CD4-positive, alpha-beta T cell treated with Interleukin-15 for 1 hour (primary cell): ENCODE data around the gene ADTRP.
A peak's percentile ranks its signal among the peaks of the same experiment; 100 is the strongest.
"Not testable (repeated sequence)": the region's sequence is repeated elsewhere in the genome, so short reads cannot be mapped to it uniquely, and the experiment has no call there.

ENCODE experiments used
- DNase-seq: peaks from one replicate; pipeline ENCODE4 v3.0.0-alpha.2; 2020

The ADTRP gene

DNA sequence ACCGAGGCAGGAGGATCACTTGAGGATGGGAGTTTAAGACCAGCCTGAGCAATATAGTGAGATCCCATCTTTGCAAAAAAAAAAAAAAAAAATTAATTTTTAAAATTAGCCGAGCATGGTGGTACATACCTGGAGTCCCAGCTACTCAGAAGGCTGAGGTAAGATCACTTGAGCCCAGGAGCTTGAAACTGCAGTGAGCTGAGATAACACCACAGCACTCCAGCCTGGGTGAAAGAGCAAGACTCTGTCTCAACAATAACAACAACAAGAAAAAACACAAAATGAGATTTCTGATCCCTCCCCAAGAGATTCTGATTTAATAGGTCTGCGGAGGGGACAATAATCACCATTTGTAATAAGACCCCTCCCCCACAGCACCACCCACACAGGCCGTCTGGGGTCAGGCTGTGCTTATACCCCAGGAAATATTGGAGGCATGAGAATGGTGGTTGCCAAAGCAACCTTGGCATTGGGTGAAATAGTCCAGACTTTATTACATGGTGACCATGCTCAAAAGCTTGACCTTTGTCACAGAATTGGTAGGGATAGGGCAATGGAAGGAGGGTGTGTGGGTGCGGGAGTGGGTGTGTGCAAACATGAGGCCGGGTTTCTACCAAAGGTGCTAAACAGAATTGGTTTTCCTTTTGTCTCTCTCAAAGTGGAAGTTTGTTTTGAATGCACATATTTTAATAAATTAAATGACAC is 24.4 kb upstream of the ADTRP start:
- no peak for DNase-seq

DNA sequence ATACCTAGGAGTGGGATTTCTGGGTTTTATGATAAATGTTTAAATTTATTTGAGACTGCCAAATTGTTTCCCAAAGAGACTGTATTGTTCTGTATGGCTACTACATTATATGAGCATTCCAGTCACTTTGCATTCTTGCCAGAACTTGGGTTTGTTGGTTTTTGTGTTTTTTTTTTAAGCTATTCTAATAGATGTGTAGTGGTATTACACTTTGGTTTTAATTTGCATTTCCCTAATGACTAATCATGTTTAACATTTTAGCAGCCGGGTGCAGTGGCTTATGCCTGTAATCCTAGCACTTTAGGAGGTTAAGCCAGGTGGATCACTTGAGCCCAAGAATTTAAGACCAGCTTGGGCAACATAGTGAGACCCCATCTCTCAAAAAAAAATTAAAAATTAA is 21.9 kb upstream of the ADTRP start:
- DNase-seq: not testable (repeated sequence)

GRCh38 chr6:11798538-11798937 is 19.9 kb upstream of the ADTRP start:
- no peak for DNase-seq

- no peak for DNase-seq
Observed at GRCh38 chr6:11798096-11798495, 19.5 kb upstream of the ADTRP start.

GRCh38 chr6:11796829-11797228 is 18.2 kb upstream of the ADTRP start:
- no peak for DNase-seq

DNA sequence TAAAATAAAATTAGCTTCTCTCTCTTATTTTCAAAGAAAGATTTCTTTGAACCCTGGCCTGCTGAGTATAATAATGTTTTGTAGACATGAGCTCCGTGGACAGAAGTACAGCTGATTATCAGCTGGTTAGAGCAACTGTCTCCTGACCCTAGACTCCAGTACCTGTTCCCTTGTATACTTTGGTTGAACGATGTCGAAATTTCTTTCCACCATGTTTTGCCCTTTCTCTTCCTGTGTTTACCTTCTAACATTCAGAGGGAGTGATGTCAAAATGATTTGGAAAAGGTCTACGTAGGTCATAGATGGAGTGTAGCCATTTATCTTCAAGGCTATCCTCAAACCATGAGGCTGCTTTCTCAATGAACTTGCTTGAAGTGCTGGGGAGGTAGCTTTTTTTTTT is 16.8 kb upstream of the ADTRP start:
- no peak for DNase-seq

GRCh38 chr6:11793277-11793676 is 14.7 kb upstream of the ADTRP start:
- no peak for DNase-seq

DNA sequence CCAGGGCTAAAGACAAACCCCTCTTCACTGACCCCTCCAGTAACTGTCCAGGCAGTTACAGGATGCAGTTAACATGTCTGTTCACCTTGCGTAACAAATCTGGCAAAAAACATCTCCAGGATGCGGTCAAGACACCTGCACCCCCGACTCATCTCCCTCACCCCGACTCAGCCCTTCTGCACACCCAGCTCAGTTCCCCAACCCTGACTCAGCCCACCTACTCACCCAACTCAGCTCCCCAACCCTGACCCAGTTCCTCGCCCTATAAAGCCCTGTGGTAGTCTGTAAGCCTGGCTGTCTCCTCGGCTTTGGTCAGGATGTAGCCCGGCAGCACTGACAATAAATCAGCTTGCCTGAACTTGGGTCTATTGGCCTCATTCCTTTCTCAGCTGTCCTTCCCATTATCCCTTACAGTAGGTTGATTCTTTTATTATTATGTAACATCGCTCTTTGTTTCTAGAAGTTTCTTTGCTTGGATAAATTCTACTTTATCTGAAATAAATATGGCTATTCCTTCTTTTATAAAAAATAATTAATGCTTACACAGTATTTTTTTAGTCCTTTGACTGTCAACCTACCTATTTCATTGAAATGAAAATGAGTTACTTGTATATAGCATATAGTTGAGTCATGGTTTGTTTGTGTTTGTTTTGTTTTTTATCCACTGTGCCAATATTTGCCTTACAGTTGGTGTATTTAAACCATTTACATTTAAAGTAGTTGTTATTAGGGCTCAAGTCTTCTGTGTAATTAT is 12.9 kb upstream of the ADTRP start:
- DNase-seq: no peak

DNA sequence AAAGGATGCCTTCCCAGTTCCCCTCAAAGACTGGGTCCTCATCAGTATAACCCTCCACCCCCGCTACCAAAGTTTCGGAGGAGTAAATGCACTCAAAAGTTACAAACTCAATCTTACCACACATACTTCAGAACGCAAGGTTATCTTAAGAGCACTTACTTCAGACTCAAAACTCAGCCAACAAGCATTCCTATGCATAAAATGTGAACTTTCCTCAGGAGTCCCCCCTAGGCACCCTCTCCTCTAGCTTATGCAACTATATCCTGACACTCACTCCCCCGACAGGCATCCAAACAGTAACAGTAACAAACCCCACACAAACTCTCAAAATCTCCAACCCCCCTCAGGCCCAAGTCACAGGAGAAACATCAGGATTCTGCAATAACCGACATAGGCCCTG is 11.1 kb upstream of the ADTRP start:
- no peak for DNase-seq

DNA sequence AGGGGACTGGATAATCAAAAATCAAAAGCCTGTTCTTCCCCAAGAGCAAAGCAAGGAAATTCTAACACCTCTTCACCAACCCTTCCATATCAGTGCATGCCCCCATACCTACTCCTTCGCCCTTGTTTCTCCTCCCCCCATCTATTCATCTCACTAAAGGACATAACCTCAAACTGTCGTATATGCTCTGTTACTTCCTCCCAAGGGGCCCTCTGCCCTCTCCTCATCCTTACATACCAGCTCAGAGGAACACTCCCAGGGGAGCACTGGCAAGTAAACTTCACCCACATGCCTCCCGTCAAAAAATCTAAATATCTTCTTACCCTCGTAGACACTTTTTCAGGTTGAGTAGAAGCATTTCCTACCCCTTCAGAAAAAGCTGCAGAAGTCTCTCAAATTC is 9.4 kb upstream of the ADTRP start:
- DNase-seq: no peak

DNA sequence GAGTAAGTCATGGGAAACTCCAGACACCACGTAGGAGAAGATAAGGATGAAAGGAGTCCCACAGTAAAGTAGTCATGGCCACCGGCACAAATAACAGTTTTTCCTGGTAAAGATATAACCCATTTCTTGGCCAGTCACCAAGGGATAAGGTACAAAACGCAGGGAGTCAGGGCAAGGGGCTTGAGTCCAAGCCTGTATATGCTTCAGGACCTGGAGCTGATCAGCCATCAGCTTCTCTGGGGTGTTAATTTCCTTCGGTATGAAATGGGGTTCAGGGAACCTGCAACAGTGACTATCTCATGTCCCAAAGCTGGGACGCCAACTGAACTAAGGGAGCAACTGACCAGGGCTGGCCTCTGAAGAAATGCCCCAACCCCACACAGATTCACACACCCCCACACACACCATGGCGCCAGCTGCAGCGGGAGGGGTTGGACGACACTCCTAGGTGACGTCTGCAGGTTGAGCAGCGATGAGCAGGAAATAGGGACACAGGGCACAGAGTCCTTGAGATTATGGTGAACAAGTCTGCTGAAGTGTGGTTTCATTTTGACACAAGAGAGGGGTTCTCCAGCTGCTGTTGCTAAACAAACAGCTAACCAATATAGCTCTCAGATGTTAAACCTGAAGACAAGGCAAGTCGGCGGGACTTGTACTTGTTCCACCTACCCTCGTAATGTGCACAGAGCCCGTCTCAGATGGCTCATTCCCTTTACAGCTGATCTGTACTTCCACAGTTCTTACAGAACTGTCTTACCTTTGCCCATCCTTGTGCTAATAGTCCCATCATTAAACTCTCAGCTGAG is 7.4 kb upstream of the ADTRP start:
- DNase-seq: no peak

DNA sequence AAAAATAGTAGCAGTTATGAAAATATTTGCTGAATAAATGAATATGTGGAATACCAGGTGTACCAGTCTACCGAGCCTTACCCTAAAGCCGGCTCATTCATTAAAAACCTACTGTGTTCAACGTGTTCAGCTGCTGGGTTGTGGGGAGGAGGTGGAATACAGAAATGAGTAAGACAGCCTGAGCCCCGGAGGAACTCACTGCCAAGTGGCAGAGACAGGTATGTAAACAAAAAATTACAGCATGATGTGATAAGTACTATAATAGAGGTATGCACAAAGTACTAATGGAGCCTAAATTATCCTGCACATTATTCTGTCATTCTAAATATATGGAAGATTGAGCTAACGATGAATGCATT is 6.8 kb upstream of the ADTRP start:
- DNase-seq: no peak

DNA sequence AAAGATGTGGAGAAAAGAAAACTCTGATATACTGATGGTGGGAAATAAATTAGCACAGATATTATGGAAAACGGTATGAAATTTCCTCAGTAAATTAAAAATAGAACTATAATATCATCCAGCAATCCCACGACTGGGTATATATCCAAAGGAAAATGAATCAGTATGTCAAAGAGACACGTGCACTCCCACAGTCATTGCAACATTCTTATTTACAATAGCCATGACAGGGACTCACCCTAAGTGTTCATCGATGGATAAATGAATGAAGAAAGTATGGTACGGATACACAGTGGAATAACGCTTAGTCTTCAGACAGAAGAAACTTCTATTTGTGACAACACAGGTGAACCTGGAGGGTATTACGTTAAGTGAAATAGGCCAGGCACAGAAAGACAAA is 5.7 kb upstream of the ADTRP start:
- no peak for DNase-seq

DNA sequence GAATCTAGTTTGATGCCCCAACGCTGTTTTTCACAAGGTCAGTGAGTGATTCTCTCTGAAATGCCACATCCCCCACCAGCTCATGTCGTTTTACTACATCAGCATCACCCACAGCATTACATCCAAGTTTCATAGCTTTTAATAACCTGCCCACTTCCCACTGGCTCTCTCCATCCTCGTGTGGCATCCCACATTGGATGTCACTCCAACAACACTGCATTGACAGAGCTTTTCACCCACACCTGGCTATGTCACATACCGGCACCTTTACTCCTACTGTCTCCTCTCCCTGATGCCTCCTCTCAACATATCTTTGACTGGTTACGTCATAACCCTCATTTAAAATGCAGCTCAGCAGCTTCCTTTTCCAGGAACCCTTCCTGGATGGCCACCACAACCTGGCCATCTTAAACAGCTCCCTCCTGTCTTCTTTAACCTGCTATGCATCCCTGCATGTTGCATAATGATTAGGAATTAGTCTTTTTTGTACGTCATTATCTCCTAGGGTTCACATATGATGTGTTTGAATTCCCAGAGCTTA is 5.0 kb upstream of the ADTRP start:
- no peak for DNase-seq

DNA sequence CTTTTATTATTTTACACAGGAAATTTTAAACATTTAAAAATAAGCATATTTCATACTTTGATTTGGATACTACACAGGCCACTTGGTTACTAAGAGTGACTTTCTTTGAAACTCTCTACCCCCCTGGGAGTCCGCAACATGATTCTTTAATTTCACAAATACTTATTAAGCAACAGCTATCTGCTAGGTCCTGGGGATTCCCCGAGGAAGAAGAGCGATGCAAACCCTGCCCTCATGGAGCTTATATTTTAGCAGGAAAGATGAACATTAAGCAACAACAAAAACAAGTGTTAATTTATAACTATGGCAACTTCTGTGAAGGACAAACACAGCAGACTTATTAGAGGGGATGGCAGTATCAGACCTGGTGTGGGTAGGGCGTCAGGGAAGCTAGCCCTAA is 3.9 kb upstream of the ADTRP start:
- no peak for DNase-seq

GRCh38 chr6:11780097-11780428 is 1.5 kb upstream of the ADTRP start:
- DNase-seq: no peak

- DNase-seq: peak; percentile 21
Observed at GRCh38 chr6:11779329-11780096, 910 bp upstream of the ADTRP start.

- no peak for DNase-seq
Observed at GRCh38 chr6:11778036-11778435, 567 bp downstream of the ADTRP start.

- DNase-seq: no peak
Observed at GRCh38 chr6:11775791-11776409, 2.7 kb downstream of the ADTRP start.

- peak; percentile 42 for DNase-seq
Observed at GRCh38 chr6:11774426-11774825, 4.2 kb downstream of the ADTRP start.

DNA sequence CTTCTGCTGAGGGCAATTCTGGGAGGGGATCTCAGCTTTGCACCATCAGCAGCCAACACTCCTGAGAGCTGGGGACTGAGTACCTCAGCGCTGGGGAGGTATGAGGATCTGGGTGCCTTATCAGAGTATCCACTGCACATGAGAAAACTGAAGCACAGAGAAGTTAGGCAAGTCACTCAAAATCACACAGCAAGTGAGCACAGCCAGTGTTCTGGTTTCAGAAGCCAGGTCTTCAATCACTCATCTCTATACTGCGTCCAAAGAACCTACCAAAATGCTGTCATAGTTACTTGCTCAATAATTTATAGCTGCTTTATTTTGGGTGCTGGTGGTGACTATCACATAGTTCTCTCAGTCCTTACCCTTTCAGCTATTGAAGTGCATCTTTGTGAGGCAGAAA is 5.0 kb downstream of the ADTRP start:
- DNase-seq: no peak

DNA sequence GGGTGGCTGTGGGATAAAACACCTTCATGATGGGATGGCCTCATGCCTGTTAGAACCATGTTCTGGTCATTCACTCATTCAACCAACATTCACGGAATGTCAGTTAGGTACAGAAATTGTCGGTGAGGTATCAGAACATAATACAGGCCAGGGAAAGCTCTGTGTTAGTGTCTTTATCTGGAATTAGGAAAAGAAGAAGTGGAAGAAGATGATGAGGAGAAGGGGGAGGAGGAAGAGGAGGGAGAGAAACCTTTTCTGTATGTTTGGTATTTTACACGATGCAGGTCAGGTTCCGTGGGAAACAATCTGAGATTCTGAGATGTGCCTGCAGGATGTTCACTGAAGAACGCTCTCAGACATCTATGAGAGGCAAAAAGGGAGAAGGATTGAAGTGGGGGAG is 5.6 kb downstream of the ADTRP start:
- no peak for DNase-seq
